HG03460 (cell line): Measurements from ENCODE around the gene MRPL11.
A peak's percentile ranks its signal among the peaks of the same experiment; 100 is the strongest.
"Not testable (repeated sequence)": the region's sequence is repeated elsewhere in the genome, so short reads cannot be mapped to it uniquely, and the experiment has no call there.

Experiments
- ATAC-seq: cut with Tn5 transposase; IDR thresholded peaks from one replicate; pipeline ENCODE4 v1.9.1; 2021; ENCODE audit not compliant: unreplicated experiment

Gene MRPL11

DNA sequence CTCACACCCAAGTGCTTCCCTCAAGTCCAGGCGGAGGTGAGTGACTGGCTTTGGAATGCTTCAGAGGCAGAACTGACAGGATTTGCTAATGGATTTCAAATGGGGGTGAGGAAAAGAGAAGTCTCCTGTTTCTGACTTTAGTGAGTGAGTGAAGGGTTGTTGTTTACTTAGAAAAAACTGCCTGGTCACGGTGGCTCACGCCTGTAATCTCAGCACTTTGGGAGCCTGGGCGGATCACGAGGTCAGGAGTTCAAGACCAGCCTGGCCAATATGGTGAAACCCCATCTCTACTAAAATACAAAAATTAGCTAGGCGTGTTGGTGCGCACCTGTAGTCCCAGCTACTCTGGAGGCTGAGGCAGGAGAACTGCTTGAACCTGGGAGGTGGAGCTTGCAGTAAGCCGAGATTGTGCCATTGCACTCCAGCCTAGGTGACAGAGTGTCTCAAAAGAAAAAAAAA lies 6.7 kb downstream of the MRPL11 start:
- ATAC-seq, result not testable (repeated sequence)

- ATAC-seq, result not testable (repeated sequence)
Measured at GRCh38 chr11:66431287-66431686, 7.4 kb downstream of the MRPL11 start.

DNA sequence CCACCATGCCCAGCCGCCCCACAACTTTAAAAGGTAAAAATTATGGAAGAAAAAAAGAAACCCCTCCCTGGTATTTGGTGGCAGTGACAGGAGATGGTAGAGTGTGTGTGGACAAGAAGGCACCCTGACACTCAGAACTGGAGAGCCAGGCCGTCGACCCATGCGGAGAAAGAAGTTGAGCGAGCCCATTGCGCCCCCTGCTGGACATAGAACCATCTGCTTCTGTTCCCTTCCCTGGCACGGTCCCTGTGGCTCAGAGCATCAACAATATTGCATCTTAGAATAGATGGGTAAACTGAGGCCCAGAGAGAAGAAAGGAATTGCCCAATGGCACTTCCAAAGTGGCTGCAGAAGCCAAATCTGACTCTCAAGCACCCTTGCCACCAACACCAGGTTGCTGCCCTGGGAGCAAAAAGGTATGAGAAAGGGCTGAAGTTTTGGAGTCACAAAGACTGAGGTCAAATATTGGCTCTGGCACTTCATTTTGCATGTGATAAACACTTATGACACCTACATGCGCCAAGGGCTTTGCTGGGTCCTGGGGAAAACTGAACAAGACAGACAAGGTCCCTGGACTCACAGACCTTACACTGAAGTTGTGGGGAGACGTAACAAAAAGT lies 8.6 kb downstream of the MRPL11 start:
- ATAC-seq, result no peak

- no peak for ATAC-seq
Measured at GRCh38 chr11:66428933-66429332, 9.7 kb downstream of the MRPL11 start.

DNA sequence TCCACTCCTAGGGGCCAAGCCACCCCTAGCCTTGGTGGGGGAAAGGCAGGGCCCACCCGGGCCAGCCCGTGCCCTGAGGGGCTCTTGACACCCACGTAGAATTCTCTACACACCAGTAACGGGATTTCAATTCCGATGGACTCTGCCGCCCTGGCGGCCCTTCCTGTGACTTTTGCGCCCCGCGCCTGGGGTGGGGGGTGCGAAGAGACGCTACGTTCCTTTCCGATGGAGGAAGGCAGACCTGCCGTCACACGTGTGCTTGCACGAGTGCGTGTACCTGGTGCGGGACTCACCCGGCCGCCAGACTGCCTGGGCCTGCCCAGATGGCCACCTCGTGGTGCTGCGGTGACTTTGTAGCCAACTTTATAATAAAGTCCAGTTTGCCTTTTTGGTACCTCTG lies 12.3 kb downstream of the MRPL11 start:
- no peak for ATAC-seq

DNA sequence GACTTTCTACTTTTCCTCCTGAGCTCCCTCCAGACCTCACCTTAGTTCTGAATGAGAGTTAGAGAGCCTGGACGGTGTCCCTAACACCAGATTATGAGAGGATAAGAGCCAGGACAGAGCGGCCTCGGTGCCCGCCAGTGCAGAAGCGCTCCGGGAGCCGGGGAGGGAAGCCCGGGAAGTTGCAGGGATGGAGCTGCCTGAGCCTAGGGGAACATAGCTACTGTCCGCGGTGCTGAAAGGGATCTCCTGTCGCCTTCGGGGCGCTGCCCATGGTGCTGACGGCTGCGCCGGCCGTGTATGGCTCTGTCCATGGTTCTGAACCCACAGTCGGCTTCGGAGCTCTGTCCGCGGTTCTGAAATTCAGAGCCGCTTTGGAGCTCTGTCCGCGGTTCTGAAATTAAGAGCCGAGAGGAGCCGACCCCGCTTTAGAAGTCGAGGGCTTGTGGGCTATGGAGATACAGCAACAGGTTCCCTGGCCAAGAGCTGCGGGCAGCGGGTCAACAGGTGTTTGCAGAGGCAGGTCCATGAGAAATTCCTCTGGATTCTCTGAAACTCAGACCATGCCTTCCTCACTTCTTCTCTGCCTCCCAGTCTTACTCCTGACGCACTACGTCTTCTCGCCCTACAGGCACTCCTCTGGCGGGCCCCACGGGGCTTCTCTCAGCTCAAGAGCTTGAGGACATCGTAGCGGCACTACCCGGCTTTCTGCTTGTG lies 17.0 kb downstream of the MRPL11 start:
- no peak for ATAC-seq

DNA sequence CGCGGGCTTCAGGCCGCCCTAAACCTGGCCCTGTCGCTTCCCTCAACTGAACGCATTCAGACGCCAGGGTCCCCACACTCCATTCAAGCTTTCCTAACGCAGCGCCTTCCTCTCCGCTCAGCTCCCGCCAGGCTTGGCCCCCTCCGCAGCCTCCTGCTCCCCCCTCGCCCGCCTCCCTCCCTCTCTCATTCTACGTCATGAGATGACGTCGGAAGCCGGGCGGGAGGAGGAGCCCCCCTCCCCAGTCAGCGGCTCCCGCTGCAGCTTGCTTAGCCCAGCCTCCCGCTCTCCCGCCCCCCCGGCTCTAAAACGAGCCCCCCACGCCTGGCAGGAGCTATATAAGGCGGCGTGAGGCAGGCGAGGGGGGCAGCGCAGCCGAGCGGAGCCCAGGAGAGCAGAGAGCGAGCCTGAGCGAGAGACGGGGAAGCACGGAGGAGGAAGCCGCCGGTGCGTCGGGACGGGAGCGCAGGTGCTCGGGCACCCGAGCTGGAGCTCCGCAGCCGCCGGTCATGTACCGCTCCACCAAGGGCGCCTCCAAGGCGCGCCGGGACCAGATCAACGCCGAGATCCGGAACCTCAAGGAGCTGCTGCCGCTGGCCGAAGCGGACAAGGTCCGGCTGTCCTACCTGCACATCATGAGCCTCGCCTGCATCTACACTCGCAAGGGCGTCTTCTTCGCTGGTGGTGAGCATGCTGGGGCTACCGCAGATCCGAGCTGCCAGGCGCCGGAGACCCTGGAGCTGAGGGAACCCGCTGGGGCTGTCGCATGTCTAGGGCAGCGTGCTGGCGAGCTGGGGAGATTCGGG lies 17.8 kb downstream of the MRPL11 start, which contains the start of gene NPAS4:
NPAS4 (plus strand) TSS at position 365 of the 806 bp plus-strand sequence; CDS start at position 510, 145 bp downstream.
- no peak for ATAC-seq

- ATAC-seq, result no peak
Measured at GRCh38 chr11:66419825-66420224, 18.8 kb downstream of the MRPL11 start.

- no peak for ATAC-seq
Measured at GRCh38 chr11:66418986-66419308, 19.7 kb downstream of the MRPL11 start.

DNA sequence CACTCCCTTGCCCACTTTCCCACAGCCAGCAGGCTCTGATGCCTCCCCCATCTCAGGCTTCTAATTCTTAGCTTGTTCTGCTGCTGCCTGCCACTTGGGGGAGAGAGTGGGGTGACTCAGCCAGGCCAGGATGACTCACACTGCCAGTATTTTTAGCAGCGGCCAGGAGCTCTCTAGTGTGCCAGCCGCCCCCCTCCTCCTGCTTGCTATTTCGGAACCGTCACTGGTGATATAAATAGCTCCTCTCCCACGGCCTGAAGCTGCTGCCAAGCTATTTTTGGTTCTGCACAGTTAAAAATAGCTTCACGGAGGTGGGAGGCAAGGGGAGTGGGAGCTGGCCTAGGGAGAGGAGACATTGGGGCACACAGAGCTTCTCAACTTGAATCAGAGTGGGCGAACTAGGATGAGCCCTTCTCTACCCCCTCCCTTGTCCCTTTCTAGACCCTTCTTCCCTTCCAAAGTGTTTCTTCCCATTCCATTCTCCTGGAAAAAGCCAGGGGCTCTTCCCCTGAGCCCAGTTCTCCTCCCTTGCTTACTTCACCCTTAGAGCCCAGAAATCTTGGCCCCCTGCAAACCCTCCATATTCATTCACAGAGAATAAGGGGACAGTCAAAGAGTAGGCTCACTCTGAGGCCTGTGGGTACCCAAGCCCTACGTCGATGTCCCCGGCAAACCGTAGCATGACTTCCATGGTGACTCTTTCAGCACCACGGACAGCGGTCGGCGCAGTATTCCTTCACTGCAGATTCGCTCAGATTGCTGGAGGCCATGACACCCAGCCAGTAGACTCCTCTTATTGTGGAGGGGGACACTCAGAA lies 20.3 kb downstream of the MRPL11 start:
- ATAC-seq, result no peak

DNA sequence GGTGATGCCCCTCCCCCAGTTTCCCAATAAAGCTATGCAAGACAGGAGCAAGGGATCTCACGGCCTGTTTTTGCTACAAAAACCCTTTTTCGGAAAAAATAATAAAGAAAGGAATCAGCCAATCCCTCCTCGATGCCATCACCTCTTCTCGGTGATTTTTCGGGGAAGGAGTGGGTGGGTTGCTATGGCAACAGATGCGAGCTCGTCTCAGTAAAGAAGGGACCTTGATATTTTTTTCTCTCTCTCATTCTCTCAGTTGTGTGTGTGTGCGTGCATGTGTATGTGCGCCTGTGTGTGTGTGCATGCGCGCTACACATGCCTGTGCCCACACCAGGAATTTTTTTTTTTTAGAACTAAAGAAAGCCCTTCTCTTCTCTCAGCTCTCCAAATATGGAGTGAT lies 21.6 kb downstream of the MRPL11 start:
- no peak for ATAC-seq

- no peak for ATAC-seq
Measured at GRCh38 chr11:66415423-66415822, 23.2 kb downstream of the MRPL11 start.

GRCh38 chr11:66414120-66414934 lies 24.3 kb downstream of the MRPL11 start:
- no peak for ATAC-seq

- ATAC-seq, result no peak
Measured at GRCh38 chr11:66413167-66413566, 25.5 kb downstream of the MRPL11 start.

GRCh38 chr11:66412110-66412509 lies 26.5 kb downstream of the MRPL11 start:
- ATAC-seq, result no peak

- ATAC-seq, result no peak
Measured at GRCh38 chr11:66411323-66411722, 27.3 kb downstream of the MRPL11 start.

GRCh38 chr11:66410191-66410590 lies 28.5 kb downstream of the MRPL11 start:
- ATAC-seq, result no peak

DNA sequence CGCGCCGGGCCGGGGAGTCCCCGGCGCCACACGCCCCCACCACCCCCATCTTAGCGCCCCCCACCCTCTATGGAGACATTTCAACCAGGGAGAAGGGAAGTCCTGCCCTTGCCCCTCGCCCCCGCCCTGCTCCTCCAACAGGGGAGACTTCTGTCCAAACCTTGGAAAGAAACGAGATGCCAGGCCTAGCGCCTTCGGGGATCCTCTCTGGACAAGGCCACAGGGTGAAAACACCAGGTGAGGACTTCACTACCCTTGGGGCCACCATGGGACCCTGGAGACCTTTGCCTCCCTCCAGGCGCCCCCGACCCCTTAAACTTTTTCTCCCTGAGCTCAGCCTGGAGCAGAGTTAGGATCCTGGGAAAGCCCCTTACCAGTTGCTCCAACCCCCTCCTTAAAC lies 29.4 kb downstream of the MRPL11 start:
- no peak for ATAC-seq

- ATAC-seq, result peak; percentile 52
Measured at GRCh38 chr11:66408488-66409214, 30.0 kb downstream of the MRPL11 start.

- ATAC-seq, result no peak
Measured at GRCh38 chr11:66407651-66408050, 31.0 kb downstream of the MRPL11 start.
